Measurements from ENCODE around the gene IWS1. TPM values are rescaled to one million over a fixed set of nuclear protein-coding genes. Genes with fewer than 3 reads are reported as not detected.
"Not testable (repeated sequence)": the region's sequence is repeated elsewhere in the genome, so short reads cannot be mapped to it uniquely, and the experiment has no call there.

IWS1 gene
- 30.9 TPM for total RNA-seq

DNA sequence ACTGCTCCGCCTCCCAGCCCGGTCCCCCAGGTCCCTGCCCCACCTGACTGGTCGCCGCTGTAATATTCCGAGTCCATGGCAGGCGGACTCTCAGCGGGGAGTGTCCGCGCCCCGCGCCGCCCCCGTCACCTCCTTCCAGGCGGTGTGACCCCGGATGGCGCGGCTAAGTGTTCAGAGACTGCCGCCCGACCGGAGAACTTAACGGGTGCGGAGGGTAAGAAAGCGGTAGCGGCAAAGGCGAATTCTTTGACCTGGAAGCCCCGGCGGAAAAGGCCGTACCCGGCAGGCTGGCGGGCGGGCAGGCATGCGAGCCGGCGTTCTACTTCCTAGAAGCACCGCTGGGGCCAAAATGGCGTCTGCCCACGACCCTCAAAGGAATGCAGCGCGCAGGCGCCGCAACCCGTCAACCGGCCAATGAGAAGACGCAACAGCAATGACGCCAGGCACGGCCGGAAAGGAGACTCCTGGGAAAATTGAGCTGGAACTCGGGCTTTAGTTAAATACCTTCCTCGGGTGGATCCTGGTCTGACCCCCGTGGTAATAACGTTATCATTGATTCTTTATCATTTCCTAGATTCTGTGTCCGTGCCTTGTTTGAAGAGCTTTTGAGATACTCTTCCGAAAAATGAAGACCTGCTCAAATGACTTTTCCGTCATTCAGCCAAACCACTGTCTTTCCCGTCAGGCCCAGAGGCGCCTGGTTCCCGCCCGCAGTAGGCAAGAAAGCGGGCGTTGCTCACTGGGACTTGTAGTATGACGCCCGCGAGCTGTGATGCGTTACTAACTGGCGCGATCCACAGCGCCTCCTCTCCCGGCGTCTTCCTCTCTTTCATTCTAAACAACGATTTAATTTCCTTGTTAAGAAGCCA is at the start of gene IWS1:
Gene IWS1 (minus strand): TSS at position 358 of the 869 bp plus-strand sequence. CDS start 281 bp downstream, at position 77.
- Histone ChIP-seq H3K4me1 (ENCODE audit: insufficient read depth, low read length) (peaks cover 28% of the 10 kb centered on the region), H3K27me3 (ENCODE audit: insufficient read depth, low read length) (no peaks in the 10 kb centered on the region), H3K9me3 (ENCODE audit: low read depth, low read length) (no peaks in the 10 kb centered on the region), H3K4me3 (ENCODE audit: low read length) (peak within 1 kb of the TSS; percentile 81)

DNA sequence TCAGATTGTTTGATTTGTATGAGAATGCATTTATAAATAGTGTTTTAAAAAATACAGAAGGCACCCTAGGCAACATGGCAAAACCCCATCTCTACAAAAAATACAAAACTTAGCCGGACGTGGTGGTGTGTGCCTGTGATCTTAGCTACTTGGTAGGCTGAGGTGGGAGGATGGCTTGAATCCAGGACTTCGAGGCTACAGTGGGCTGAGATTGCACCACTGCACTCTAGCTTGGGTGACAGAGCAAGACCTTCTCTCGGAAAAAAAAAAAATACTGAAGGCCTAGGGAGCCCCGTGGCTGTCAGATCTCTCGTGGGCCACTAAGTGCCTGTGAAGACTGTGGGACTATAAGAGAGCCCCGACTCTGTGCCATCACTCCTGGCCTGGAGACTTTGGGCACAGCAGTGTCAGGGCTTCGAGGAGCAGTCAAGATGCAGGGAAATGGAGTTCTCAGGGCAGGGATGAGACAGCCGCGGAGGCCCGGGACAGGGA is 49.7 kb upstream of the IWS1 start:
- peaks cover 39% of the 10 kb centered on the region for H3K4me1 ChIP-seq (ENCODE audit: insufficient read depth, low read length)

GRCh38 chr2:127575185-127575765 is 49.0 kb upstream of the IWS1 start:
- Histone ChIP-seq H3K9me3 (ENCODE audit: low read depth, low read length) (no peaks in the 10 kb centered on the region), H3K4me1 (ENCODE audit: insufficient read depth, low read length) (peaks cover 39% of the 10 kb centered on the region), H3K4me3 (ENCODE audit: low read length) (no peak overlapping the region), H3K27me3 (ENCODE audit: insufficient read depth, low read length) (no peaks in the 10 kb centered on the region)

More for the DNA sequence above, 49.7 kb upstream of the IWS1 start:
- Histone ChIP-seq H3K27me3 (ENCODE audit: insufficient read depth, low read length) (no peaks in the 10 kb centered on the region), H3K9me3 (ENCODE audit: low read depth, low read length) (no peaks in the 10 kb centered on the region), H3K4me3 (ENCODE audit: low read length) (no peak overlapping the region)

DNA sequence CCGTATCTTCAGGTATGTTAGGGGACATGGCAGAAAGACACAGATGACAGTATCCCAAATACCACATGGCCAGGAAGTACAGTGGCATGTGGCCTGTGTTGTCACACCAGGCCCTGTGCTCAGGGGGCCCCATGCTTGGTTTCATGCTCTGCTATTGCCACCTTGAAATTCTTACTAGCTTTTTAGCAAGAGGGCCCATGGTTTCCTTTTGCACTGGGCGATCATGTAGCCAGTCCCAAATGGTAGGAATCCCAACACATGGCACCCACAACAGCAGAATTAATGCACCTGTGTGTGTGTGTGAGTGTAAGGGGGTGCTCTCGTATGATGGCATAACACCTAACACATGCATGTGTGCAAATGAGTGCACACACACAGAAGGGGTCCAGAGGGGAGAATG is 48.4 kb upstream of the IWS1 start:
- Histone ChIP-seq H3K9me3 (ENCODE audit: low read depth, low read length) (no peaks in the 10 kb centered on the region), H3K27me3 (ENCODE audit: insufficient read depth, low read length) (no peaks in the 10 kb centered on the region), H3K4me1 (ENCODE audit: insufficient read depth, low read length) (peaks cover 36% of the 10 kb centered on the region), H3K4me3 (ENCODE audit: low read length) (no peak overlapping the region)

- no peak overlapping the region for H3K4me3 ChIP-seq (ENCODE audit: low read length)
- H3K27me3 ChIP-seq (ENCODE audit: insufficient read depth, low read length): no peaks in the 10 kb centered on the region
Measured at GRCh38 chr2:127573771-127574170, 47.5 kb upstream of the IWS1 start.

GRCh38 chr2:127573298-127573697 is 47.0 kb upstream of the IWS1 start:
- H3K4me3 ChIP-seq (ENCODE audit: low read length): no peak overlapping the region
- no peaks in the 10 kb centered on the region for H3K9me3 ChIP-seq (ENCODE audit: low read depth, low read length)
- H3K4me1 ChIP-seq (ENCODE audit: insufficient read depth, low read length): peaks cover 36% of the 10 kb centered on the region
- no peaks in the 10 kb centered on the region for H3K27me3 ChIP-seq (ENCODE audit: insufficient read depth, low read length)

More at GRCh38 chr2:127573771-127574170, 47.5 kb upstream of the IWS1 start:
- H3K9me3 ChIP-seq (ENCODE audit: low read depth, low read length): no peaks in the 10 kb centered on the region
- peaks cover 36% of the 10 kb centered on the region for H3K4me1 ChIP-seq (ENCODE audit: insufficient read depth, low read length)

DNA sequence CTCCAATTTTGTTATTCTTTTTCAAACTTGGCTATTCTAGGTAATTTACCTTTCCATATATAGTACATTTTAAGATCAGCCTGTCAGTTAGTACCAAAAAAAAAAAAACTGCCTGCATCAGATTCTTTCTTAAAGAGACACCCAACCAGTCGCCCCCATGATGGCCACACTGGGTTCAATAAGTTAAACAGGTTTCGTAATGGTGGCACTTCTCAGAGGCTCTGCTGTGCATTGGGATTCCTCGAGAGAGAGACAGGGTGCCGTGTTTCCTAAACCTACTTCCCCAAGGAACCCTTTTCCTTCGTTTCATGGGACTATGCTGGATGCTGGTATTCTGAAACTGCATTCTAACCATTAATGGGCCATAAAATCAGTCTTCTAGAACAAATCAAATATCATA is 46.6 kb upstream of the IWS1 start:
- Histone ChIP-seq H3K4me3 (ENCODE audit: low read length) (no peak overlapping the region), H3K27me3 (ENCODE audit: insufficient read depth, low read length) (no peaks in the 10 kb centered on the region), H3K4me1 (ENCODE audit: insufficient read depth, low read length) (peaks cover 34% of the 10 kb centered on the region), H3K9me3 (ENCODE audit: low read depth, low read length) (no peaks in the 10 kb centered on the region)

- not testable (repeated sequence) for H3K27me3 ChIP-seq (ENCODE audit: insufficient read depth, low read length); H3K9me3 ChIP-seq (ENCODE audit: low read depth, low read length); H3K4me3 ChIP-seq (ENCODE audit: low read length)
- H3K4me1 ChIP-seq (ENCODE audit: insufficient read depth, low read length): peaks cover 29% of the 10 kb centered on the region
Measured at GRCh38 chr2:127572352-127572751, 46.1 kb upstream of the IWS1 start.

- Histone ChIP-seq H3K27me3 (ENCODE audit: insufficient read depth, low read length) (no peaks in the 10 kb centered on the region), H3K4me1 (ENCODE audit: insufficient read depth, low read length) (peaks cover 11% of the 10 kb centered on the region), H3K9me3 (ENCODE audit: low read depth, low read length) (no peaks in the 10 kb centered on the region), H3K4me3 (ENCODE audit: low read length) (no peak overlapping the region)
Measured at GRCh38 chr2:127570282-127571250, 44.3 kb upstream of the IWS1 start.

DNA sequence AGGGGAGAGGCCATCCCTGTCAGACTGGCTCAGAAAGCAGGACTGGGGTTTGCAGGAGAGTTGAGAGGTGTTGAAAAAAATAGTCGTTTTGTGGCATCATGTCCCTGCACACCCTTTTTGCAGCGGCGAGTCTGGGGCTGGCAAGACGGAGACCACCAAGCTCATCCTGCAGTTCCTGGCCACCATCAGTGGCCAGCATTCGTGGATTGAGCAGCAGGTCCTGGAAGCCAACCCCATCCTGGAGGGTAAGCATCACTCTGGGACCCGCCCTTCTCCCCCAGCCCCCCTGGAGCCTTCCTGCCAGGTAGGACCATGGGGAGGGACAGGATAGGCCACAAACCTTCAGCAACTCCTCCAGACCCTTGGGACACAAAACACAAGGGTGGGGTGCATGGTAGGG is 43.4 kb upstream of the IWS1 start:
- no peaks in the 10 kb centered on the region for H3K27me3 ChIP-seq (ENCODE audit: insufficient read depth, low read length)
- no peak overlapping the region for H3K4me3 ChIP-seq (ENCODE audit: low read length)
- no peaks in the 10 kb centered on the region for H3K9me3 ChIP-seq (ENCODE audit: low read depth, low read length)
- H3K4me1 ChIP-seq (ENCODE audit: insufficient read depth, low read length): peaks cover 3% of the 10 kb centered on the region

DNA sequence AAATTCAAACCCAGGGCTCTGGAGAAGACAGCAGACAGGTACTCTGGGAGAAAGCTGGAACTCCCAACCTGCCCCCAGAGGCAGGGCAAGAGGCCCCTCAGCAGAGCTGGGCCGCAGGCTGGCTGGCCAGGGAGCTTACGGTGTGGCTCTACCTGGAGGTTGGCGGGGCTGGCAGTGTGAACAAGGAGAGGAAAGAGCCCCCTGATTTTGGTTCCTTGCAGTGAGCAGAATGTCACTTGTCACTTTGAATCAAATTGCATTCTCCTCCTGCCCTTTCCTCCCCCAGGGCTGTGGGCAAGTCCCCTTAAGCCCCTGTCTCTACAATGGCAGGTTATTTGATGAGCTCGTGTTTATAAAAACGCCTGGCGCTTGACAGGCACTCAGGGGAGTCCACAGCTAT is 41.8 kb upstream of the IWS1 start:
- Histone ChIP-seq H3K4me1 (ENCODE audit: insufficient read depth, low read length) (peaks cover 13% of the 10 kb centered on the region), H3K4me3 (ENCODE audit: low read length) (no peak overlapping the region), H3K9me3 (ENCODE audit: low read depth, low read length) (no peaks in the 10 kb centered on the region), H3K27me3 (ENCODE audit: insufficient read depth, low read length) (no peaks in the 10 kb centered on the region)

DNA sequence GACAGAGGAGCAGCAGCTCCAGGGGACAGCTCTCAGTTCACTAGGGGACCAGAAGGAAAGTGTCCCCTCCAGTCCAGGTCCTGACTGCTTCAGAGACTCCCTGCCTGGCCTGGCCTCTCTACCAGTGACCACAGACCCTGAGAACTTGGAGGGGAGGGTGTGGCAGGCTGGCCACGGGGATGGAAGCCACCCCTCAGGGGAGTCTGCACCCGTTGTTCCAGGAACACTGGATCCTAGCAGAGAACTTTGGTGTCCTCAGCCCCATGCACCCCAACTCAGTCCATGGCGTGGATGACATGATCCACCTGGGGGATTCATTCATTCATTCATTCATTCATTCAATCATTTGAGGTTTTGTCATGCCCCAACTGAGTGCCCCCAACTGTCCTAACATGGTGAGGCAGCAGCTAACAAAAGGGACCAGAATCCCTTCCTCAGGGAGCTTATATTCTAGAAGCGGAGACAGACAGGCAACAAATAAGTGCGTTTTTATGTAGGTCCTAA is 41.1 kb upstream of the IWS1 start:
- H3K9me3 ChIP-seq (ENCODE audit: low read depth, low read length): no peaks in the 10 kb centered on the region
- no peaks in the 10 kb centered on the region for H3K27me3 ChIP-seq (ENCODE audit: insufficient read depth, low read length)
- H3K4me3 ChIP-seq (ENCODE audit: low read length): no peak overlapping the region
- H3K4me1 ChIP-seq (ENCODE audit: insufficient read depth, low read length): peaks cover 19% of the 10 kb centered on the region

- Histone ChIP-seq H3K9me3 (ENCODE audit: low read depth, low read length) (no peaks in the 10 kb centered on the region), H3K27me3 (ENCODE audit: insufficient read depth, low read length) (no peaks in the 10 kb centered on the region), H3K4me3 (ENCODE audit: low read length) (no peak overlapping the region), H3K4me1 (ENCODE audit: insufficient read depth, low read length) (peaks cover 19% of the 10 kb centered on the region)
Measured at GRCh38 chr2:127566576-127566975, 40.3 kb upstream of the IWS1 start.

- Histone ChIP-seq H3K4me3 (ENCODE audit: low read length) (no peak overlapping the region), H3K27me3 (ENCODE audit: insufficient read depth, low read length) (no peaks in the 10 kb centered on the region), H3K4me1 (ENCODE audit: insufficient read depth, low read length) (peaks cover 19% of the 10 kb centered on the region), H3K9me3 (ENCODE audit: low read depth, low read length) (no peaks in the 10 kb centered on the region)
Measured at GRCh38 chr2:127566139-127566417, 39.8 kb upstream of the IWS1 start.

All from mononuclear cell (primary cell).